NCI-H128 (cell line): ENCODE measurements around the gene RBP2.
"Not testable (repeated sequence)": the region's sequence is repeated elsewhere in the genome, so short reads cannot be mapped to it uniquely, and the experiment has no call there.

ENCODE experiments used
- DNase-seq: peaks from one replicate; lab custom pipeline; 2025; ENCODE audit not compliant: unreplicated experiment; lab: John Stamatoyannopoulos, UW

The RBP2 gene

GRCh38 chr3:139444446-139444845, 31.9 kb downstream of the RBP2 start:
- DNase-seq = no peak

GRCh38 chr3:139443186-139443585, 33.1 kb downstream of the RBP2 start:
- DNase-seq = no peak

GRCh38 chr3:139441656-139442055, 34.7 kb downstream of the RBP2 start:
- DNase-seq = no peak

GRCh38 chr3:139440639-139441556, 35.4 kb downstream of the RBP2 start:
- DNase-seq = no peak

- DNase-seq = no peak
These were observed 37.0 kb downstream of the RBP2 start for GRCh38 chr3:139439278-139439677.

GRCh38 chr3:139434764-139435307, 41.5 kb downstream of the RBP2 start:
- DNase-seq = no peak

- no peak for DNase-seq
These were observed 42.1 kb downstream of the RBP2 start for GRCh38 chr3:139434228-139434627.

- DNase-seq = no peak
These were observed 43.2 kb downstream of the RBP2 start for GRCh38 chr3:139433089-139433488.

- no peak for DNase-seq
These were observed 45.8 kb downstream of the RBP2 start for GRCh38 chr3:139430493-139430892.

- peak; percentile 68 for DNase-seq
These were observed 48.8 kb downstream of the RBP2 start for GRCh38 chr3:139427283-139428060.

GRCh38 chr3:139425745-139426400, 50.4 kb downstream of the RBP2 start:
- no peak for DNase-seq

GRCh38 chr3:139423232-139423631, 53.1 kb downstream of the RBP2 start:
- no peak for DNase-seq

GRCh38 chr3:139421460-139421859, 54.9 kb downstream of the RBP2 start:
- no peak for DNase-seq

- no peak for DNase-seq
These were observed 55.3 kb downstream of the RBP2 start for GRCh38 chr3:139421040-139421439.

- DNase-seq = no peak
These were observed 58.2 kb downstream of the RBP2 start for GRCh38 chr3:139418144-139418543.

- no peak for DNase-seq
These were observed 60.0 kb downstream of the RBP2 start for GRCh38 chr3:139416275-139416674.

GRCh38 chr3:139414608-139415224, 61.6 kb downstream of the RBP2 start:
- no peak for DNase-seq

- DNase-seq = not testable (repeated sequence)
These were observed 63.4 kb downstream of the RBP2 start for GRCh38 chr3:139412891-139413290.
